HG02970 (cell line): ENCODE data around the gene ZFP90.
"Not testable (repeated sequence)": the region's sequence is repeated elsewhere in the genome, so short reads cannot be mapped to it uniquely, and the experiment has no call there.

Experiments used
- ATAC-seq: cut with Tn5 transposase; IDR thresholded peaks from one replicate; pipeline ENCODE4 v1.9.1; 2021; ENCODE audit warnings: mild to moderate bottlenecking, moderate library complexity, moderate number of reproducible peaks; ENCODE audit not compliant: unreplicated experiment, low FRiP score

Gene ZFP90

GRCh38 chr16:68538880-68539701 is at the start of gene ZFP90:
Gene ZFP90 (plus strand): TSS chr16:68539291. CDS start chr16:68539793, 502 bp downstream.
- peak; percentile 82 for ATAC-seq

GRCh38 chr16:68490358-68490757 is 48.7 kb upstream of the ZFP90 start:
- ATAC-seq = no peak

- no peak for ATAC-seq
Observed at GRCh38 chr16:68490829-68491575, 48.1 kb upstream of the ZFP90 start.

GRCh38 chr16:68491576-68491950 is 47.5 kb upstream of the ZFP90 start:
- ATAC-seq = no peak

- no peak for ATAC-seq
Observed at GRCh38 chr16:68492151-68492542, 46.9 kb upstream of the ZFP90 start.

- ATAC-seq = no peak
Observed at GRCh38 chr16:68492543-68493411, 46.3 kb upstream of the ZFP90 start.

- no peak for ATAC-seq
Observed at GRCh38 chr16:68493412-68494070, 45.5 kb upstream of the ZFP90 start.

GRCh38 chr16:68494261-68494660 is 44.8 kb upstream of the ZFP90 start:
- not testable (repeated sequence) for ATAC-seq

GRCh38 chr16:68496689-68497088 is 42.4 kb upstream of the ZFP90 start:
- no peak for ATAC-seq

- ATAC-seq = no peak
Observed at GRCh38 chr16:68499006-68499405, 40.1 kb upstream of the ZFP90 start.

- ATAC-seq = no peak
Observed at GRCh38 chr16:68503334-68503733, 35.8 kb upstream of the ZFP90 start.

- no peak for ATAC-seq
Observed at GRCh38 chr16:68504066-68504465, 35.0 kb upstream of the ZFP90 start.

GRCh38 chr16:68506331-68507053 is 32.6 kb upstream of the ZFP90 start:
- ATAC-seq = no peak

- no peak for ATAC-seq
Observed at GRCh38 chr16:68508013-68508412, 31.1 kb upstream of the ZFP90 start.

- no peak for ATAC-seq
Observed at GRCh38 chr16:68508641-68509240, 30.4 kb upstream of the ZFP90 start.

GRCh38 chr16:68509381-68509780 is 29.7 kb upstream of the ZFP90 start:
- no peak for ATAC-seq

GRCh38 chr16:68510775-68511174 is 28.3 kb upstream of the ZFP90 start:
- no peak for ATAC-seq

GRCh38 chr16:68512183-68512582 is 26.9 kb upstream of the ZFP90 start:
- ATAC-seq = no peak

GRCh38 chr16:68512742-68513141 is 26.3 kb upstream of the ZFP90 start:
- no peak for ATAC-seq
